Neural cell (in vitro differentiated cells): Measurements from ENCODE around the gene MVK. TPM values are rescaled to one million over a fixed set of nuclear protein-coding genes. Genes with fewer than 3 reads are reported as not detected.

ENCODE experiments used
- H2AFZ ChIP-seq: fragments of 200-600, 300-800 bp; sonication (generic), shearing (Covaris generic); 2 replicates; pipeline ENCODE4 v1.6.0; 2014; ENCODE audit warnings: low read depth, mild to moderate bottlenecking, antibody characterized with exemption, low read length, moderate library complexity
- H3F3A ChIP-seq: fragments of 200-600 bp; shearing (Covaris generic); 2 replicates; pipeline ENCODE4 v1.6.1; 2016; ENCODE audit warnings: mild to moderate bottlenecking, moderate library complexity, mixed read lengths, antibody characterized with exemption, low read length; ENCODE audit not compliant: insufficient read depth, poor library complexity, severe bottlenecking
- H3K27ac ChIP-seq: fragments of 200-600, 300-800 bp; sonication (generic), shearing (Covaris generic); 2 replicates; pipeline ENCODE4 v1.5.1; 2014; ENCODE audit warnings: mild to moderate bottlenecking, low read length, moderate library complexity
- H3K27me3 ChIP-seq: fragments of 300-800, 200-600 bp; sonication (generic), shearing (Covaris generic); 2 replicates; pipeline ENCODE4 v1.6.0; 2014; ENCODE audit warnings: mild to moderate bottlenecking, low read depth, low read length, moderate library complexity; ENCODE audit not compliant: insufficient read depth
- H3K36me3 ChIP-seq: fragments of 300-800, 200-600 bp; sonication (generic), shearing (Covaris generic); 2 replicates; pipeline ENCODE4 v1.5.1; 2014; ENCODE audit warnings: mild to moderate bottlenecking, antibody characterized with exemption, low read length, moderate library complexity; ENCODE audit not compliant: insufficient read depth
- H3K4me2 ChIP-seq: fragments of 300-800, 200-600 bp; sonication (generic), shearing (Covaris generic); 2 replicates; pipeline ENCODE4 v1.6.0; 2014; ENCODE audit warnings: mild to moderate bottlenecking, low read length
- H3K4me3 ChIP-seq: fragments of 300-800, 200-600 bp; sonication (generic), shearing (Covaris generic); 2 replicates; pipeline ENCODE4 v1.5.1; 2014; ENCODE audit warnings: mild to moderate bottlenecking, low read length, moderate library complexity
- H3K79me2 ChIP-seq: fragments of 200-600 bp; shearing (Covaris generic); replicated peaks from 2 replicates; pipeline ENCODE4 v1.6.0; 2014; ENCODE audit warnings: mild to moderate bottlenecking, low read length, moderate library complexity; ENCODE audit not compliant: insufficient read depth
- H3K9ac ChIP-seq: fragments of 300-800, 200-600 bp; sonication (generic), shearing (Covaris generic); 2 replicates; pipeline ENCODE4 v1.6.1; 2016; ENCODE audit warnings: mild to moderate bottlenecking, low read length, mixed read lengths
- H3K9me2 ChIP-seq: fragments of 200-600 bp; shearing (Covaris generic); 2 replicates; pipeline ENCODE4 v1.6.1; 2016; ENCODE audit warnings: mild to moderate bottlenecking, low read length, mixed read lengths; ENCODE audit not compliant: insufficient read depth
- H3K9me3 ChIP-seq: fragments of 200-600, 300-800 bp; sonication (generic), shearing (Covaris generic); 2 replicates; pipeline ENCODE4 v1.6.1; 2016; ENCODE audit warnings: mild to moderate bottlenecking, mixed run types, low read length, moderate library complexity, mixed read lengths
- H4K20me1 ChIP-seq: fragments of 200-600 bp; shearing (Covaris generic); 2 replicates; pipeline ENCODE4 v1.6.1; 2016; ENCODE audit warnings: mild to moderate bottlenecking, mixed run types; ENCODE audit not compliant: insufficient read depth
- EP300 ChIP-seq: fragments of 450-650 bp; conservative IDR thresholded peaks from 2 replicates; pipeline ENCODE4 v1.6.1; 2014; ENCODE audit warnings: antibody characterized with exemption, mild to moderate bottlenecking, moderate library complexity; ENCODE audit not compliant: poor library complexity, severe bottlenecking
- EZH2 ChIP-seq: fragments of 200-600, 300-800 bp; shearing (Covaris generic), sonication (generic); IDR thresholded peaks from 2 replicates; pipeline ENCODE4 v1.6.1; 2014; ENCODE audit warnings: antibody characterized with exemption, low read length, borderline replicate concordance, mild to moderate bottlenecking; ENCODE audit not compliant: insufficient read depth, poor library complexity, severe bottlenecking
- MXI1 ChIP-seq: fragments of 450-650 bp; conservative IDR thresholded peaks from 2 replicates; pipeline ENCODE4 v1.6.1; 2014; ENCODE audit warnings: antibody characterized with exemption, mild to moderate bottlenecking; ENCODE audit not compliant: poor library complexity, severe bottlenecking
- POLR2AphosphoS5 ChIP-seq: IDR thresholded peaks from 2 replicates; pipeline ENCODE4 v1.6.1; 2012
- RAD21 ChIP-seq: fragments of 450-650 bp; conservative IDR thresholded peaks from 2 replicates; pipeline ENCODE4 v1.6.1; 2014; ENCODE audit warnings: antibody characterized with exemption, mild to moderate bottlenecking, moderate library complexity
- REST ChIP-seq: IDR thresholded peaks from 2 replicates; pipeline ENCODE4 v1.6.1; 2012; ENCODE audit warnings: borderline replicate concordance
- SMC3 ChIP-seq: fragments of 450-650 bp; conservative IDR thresholded peaks from 2 replicates; pipeline ENCODE4 v1.6.1; 2014; ENCODE audit warnings: antibody characterized with exemption, mild to moderate bottlenecking, moderate library complexity; ENCODE audit not compliant: poor library complexity
- TAF1 ChIP-seq: IDR thresholded peaks from 2 replicates; pipeline ENCODE4 v1.6.1; 2012; ENCODE audit warnings: low read depth
- polyA plus RNA-seq: library from polyadenylated mRNA; depleted of rRNA; stranded (reverse); fragments of >200 nt; gene quantifications from 2 replicates; pipeline ENCODE4 v1.2.3, GENCODE V29; 2014
- TF ChIP-seq, protein P1 (sequence below): fragments of 450-650 bp; IDR thresholded peaks from 2 replicates; pipeline ENCODE4 v1.5.1; 2014; ENCODE audit warnings: antibody characterized with exemption, mild to moderate bottlenecking, moderate library complexity; ENCODE audit not compliant: poor library complexity, severe bottlenecking

The MVK gene
- polyA plus RNA-seq, 1 donor from 2014 or later, result 45.7 TPM

DNA sequence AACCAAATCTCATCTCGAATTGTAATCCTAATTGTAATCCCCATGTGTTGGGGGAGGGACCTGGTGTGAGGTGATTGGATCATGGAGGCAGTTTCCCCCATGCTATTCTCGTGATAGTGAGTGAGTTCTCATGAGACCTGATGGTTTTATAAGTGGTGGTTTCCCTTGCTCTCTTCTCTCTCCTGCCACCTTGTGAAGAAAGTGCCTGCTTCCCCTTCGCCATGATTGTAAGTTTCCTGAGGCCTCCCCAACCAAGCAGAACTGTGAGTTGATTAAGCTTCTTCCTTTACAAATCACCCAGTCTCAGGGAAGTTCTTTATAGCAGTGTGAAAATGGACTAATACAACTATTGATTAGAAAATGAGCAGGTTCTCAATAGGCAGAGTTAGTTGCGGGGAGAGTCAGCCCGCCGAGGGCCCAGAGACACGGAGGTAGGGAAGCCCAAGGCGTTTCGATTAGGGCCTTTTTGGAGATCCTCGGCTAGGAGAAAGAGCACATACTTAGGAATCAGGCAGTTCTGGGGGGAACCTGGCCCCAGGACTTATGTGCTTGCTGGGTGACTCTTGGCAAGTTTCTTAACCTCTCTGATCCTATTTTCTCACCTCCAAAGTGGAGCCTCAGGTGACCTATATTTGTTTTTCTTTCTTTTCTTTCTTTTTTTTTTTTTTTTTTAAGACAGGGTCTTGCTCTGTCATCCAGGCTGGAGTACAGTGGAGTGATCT is 65.7 kb downstream of the MVK start:
- no peak overlapping the region for H3K4me3 ChIP-seq
- no peaks in the 10 kb centered on the region for H3K27me3 ChIP-seq
- no peak overlapping the region for H2AFZ ChIP-seq
- H3K27ac ChIP-seq, result no peak overlapping the region
- H3K36me3 ChIP-seq, result no peaks in the 10 kb centered on the region
- H3K9me3 ChIP-seq, result no peaks in the 10 kb centered on the region
- no peak for TF ChIP-seq EZH2
- TF ChIP-seq, protein P1, sequence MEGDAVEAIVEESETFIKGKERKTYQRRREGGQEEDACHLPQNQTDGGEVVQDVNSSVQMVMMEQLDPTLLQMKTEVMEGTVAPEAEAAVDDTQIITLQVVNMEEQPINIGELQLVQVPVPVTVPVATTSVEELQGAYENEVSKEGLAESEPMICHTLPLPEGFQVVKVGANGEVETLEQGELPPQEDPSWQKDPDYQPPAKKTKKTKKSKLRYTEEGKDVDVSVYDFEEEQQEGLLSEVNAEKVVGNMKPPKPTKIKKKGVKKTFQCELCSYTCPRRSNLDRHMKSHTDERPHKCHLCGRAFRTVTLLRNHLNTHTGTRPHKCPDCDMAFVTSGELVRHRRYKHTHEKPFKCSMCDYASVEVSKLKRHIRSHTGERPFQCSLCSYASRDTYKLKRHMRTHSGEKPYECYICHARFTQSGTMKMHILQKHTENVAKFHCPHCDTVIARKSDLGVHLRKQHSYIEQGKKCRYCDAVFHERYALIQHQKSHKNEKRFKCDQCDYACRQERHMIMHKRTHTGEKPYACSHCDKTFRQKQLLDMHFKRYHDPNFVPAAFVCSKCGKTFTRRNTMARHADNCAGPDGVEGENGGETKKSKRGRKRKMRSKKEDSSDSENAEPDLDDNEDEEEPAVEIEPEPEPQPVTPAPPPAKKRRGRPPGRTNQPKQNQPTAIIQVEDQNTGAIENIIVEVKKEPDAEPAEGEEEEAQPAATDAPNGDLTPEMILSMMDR, result no peak
- no peak for TF ChIP-seq SMC3
- no peak for TF ChIP-seq POLR2AphosphoS5
- H3K9ac ChIP-seq, result no peak overlapping the region
- no peak overlapping the region for H3K4me2 ChIP-seq
- no peaks in the 10 kb centered on the region for H3K9me2 ChIP-seq
- no peaks in the 10 kb centered on the region for H3K79me2 ChIP-seq
- no peaks in the 10 kb centered on the region for H4K20me1 ChIP-seq
- no peaks in the 10 kb centered on the region for H3F3A ChIP-seq

GRCh38 chr12:109640961-109641360 is 67.4 kb downstream of the MVK start:
- Histone ChIP-seq H4K20me1 (no peaks in the 10 kb centered on the region), H3K9ac (no peak overlapping the region), H3K9me2 (no peaks in the 10 kb centered on the region), H2AFZ (no peak overlapping the region), H3K27me3 (no peaks in the 10 kb centered on the region), H3K36me3 (no peaks in the 10 kb centered on the region), H3K4me3 (no peak overlapping the region), H3K9me3 (no peaks in the 10 kb centered on the region), H3K4me2 (no peak overlapping the region), H3K27ac (no peak overlapping the region), H3F3A (no peaks in the 10 kb centered on the region), H3K79me2 (no peaks in the 10 kb centered on the region)
- TF ChIP-seq TAF1 (no peak), EP300 (no peak), REST (no peak), EZH2 (no peak), MXI1 (no peak), SMC3 (no peak), POLR2AphosphoS5 (no peak), RAD21 (no peak)
- TF ChIP-seq, protein P1, result no peak
